ENCODE results near the gene CXCL9.
"Not testable (repeated sequence)": the region's sequence is repeated elsewhere in the genome, so short reads cannot be mapped to it uniquely, and the experiment has no call there.

DNA sequence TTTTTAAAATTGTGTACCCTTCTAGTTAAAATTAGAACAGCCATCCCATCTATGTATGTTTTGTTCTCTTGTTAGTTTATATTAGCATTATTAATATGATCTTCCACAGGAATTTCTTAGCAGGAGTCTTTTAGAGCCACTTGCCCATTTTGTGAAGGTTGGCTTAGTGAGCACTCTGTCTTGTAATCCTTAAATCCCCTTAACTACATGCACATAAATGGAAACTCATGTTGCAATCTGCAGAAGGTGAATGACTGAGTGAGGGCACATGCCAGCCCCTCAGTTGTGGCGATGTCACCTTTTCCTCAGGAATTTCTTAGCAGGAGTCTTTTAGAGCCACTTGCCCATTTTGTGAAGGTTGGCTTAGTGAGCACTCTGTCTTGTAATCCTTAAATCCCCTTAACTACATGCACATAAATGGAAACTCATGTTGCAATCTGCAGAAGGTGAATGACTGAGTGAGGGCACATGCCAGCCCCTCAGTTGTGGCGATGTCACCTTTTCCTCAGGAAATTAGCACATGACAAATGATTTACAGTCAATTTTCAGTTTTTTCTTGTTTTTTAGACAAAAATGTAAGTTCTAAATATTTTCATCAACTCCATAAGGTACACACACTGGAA lies 8.7 kb downstream of the CXCL9 start:
- TF ChIP-seq, protein P1, sequence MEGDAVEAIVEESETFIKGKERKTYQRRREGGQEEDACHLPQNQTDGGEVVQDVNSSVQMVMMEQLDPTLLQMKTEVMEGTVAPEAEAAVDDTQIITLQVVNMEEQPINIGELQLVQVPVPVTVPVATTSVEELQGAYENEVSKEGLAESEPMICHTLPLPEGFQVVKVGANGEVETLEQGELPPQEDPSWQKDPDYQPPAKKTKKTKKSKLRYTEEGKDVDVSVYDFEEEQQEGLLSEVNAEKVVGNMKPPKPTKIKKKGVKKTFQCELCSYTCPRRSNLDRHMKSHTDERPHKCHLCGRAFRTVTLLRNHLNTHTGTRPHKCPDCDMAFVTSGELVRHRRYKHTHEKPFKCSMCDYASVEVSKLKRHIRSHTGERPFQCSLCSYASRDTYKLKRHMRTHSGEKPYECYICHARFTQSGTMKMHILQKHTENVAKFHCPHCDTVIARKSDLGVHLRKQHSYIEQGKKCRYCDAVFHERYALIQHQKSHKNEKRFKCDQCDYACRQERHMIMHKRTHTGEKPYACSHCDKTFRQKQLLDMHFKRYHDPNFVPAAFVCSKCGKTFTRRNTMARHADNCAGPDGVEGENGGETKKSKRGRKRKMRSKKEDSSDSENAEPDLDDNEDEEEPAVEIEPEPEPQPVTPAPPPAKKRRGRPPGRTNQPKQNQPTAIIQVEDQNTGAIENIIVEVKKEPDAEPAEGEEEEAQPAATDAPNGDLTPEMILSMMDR (IDR thresholded peaks at IDR 0.05) = not testable (repeated sequence)
- TF ChIP-seq POLR2A (IDR thresholded peaks at IDR 0.05) = not testable (repeated sequence)
